NCI-H526 (cell line): ENCODE results near the gene CCDC141.

ENCODE experiments used
- DNase-seq, 2 experiments: peaks; one replicate each; lab custom pipeline; 2025; lab: John Stamatoyannopoulos, UW

The CCDC141 gene

GRCh38 chr2:178912416-178913048, 137.4 kb downstream of the CCDC141 start:
- DNase-seq = no peak

- no peak for DNase-seq
Measured at GRCh38 chr2:178911039-178911438, 138.9 kb downstream of the CCDC141 start.

- DNase-seq = no peak
Measured at GRCh38 chr2:178910005-178910404, 139.9 kb downstream of the CCDC141 start.

GRCh38 chr2:178909507-178909906, 140.4 kb downstream of the CCDC141 start:
- no peak for DNase-seq

- no peak for DNase-seq
Measured at GRCh38 chr2:178908810-178909209, 141.1 kb downstream of the CCDC141 start.

- no peak for DNase-seq
Measured at GRCh38 chr2:178905261-178905660, 144.7 kb downstream of the CCDC141 start.

GRCh38 chr2:178899656-178900055, 150.3 kb downstream of the CCDC141 start:
- no peak for DNase-seq

- no peak for DNase-seq
Measured at GRCh38 chr2:178895872-178896271, 154.1 kb downstream of the CCDC141 start.

GRCh38 chr2:178895171-178895570, 154.8 kb downstream of the CCDC141 start:
- no peak for DNase-seq

GRCh38 chr2:178892751-178893625, 156.9 kb downstream of the CCDC141 start:
- DNase-seq = no peak

- DNase-seq = no peak
Measured at GRCh38 chr2:178891959-178892485, 157.9 kb downstream of the CCDC141 start.

GRCh38 chr2:178891265-178891958, 158.5 kb downstream of the CCDC141 start:
- peak; percentile 32 to 81 for DNase-seq

GRCh38 chr2:178886006-178886405, 163.9 kb downstream of the CCDC141 start:
- DNase-seq = no peak

- no peak for DNase-seq
Measured at GRCh38 chr2:178884440-178884839, 165.5 kb downstream of the CCDC141 start.

GRCh38 chr2:178882666-178883440, 167.1 kb downstream of the CCDC141 start:
- no peak for DNase-seq

- DNase-seq = no peak
Measured at GRCh38 chr2:178881075-178881474, 168.9 kb downstream of the CCDC141 start.

- no peak for DNase-seq
Measured at GRCh38 chr2:178880257-178880656, 169.7 kb downstream of the CCDC141 start.

- DNase-seq = no peak
Measured at GRCh38 chr2:178877874-178878273, 172.1 kb downstream of the CCDC141 start.

- DNase-seq = no peak
Measured at GRCh38 chr2:178874529-178875240, 175.3 kb downstream of the CCDC141 start.

GRCh38 chr2:178873912-178874311, 176.0 kb downstream of the CCDC141 start:
- no peak for DNase-seq

- DNase-seq = no peak
Measured at GRCh38 chr2:178871536-178871935, 178.4 kb downstream of the CCDC141 start.
